ENCODE results near the gene RPH3AL. TPM values are rescaled to one million over a fixed set of nuclear protein-coding genes. Genes with fewer than 3 reads are reported as not detected.
"Not testable (repeated sequence)": the region's sequence is repeated elsewhere in the genome, so short reads cannot be mapped to it uniquely, and the experiment has no call there.

The RPH3AL gene
- total and polyA plus RNA-seq, 7 donors: 3.7 to 18.5 (median 9.7) TPM

GRCh38 chr17:235831-236640, 116.6 kb downstream of the RPH3AL start:
- no peaks in the 10 kb centered on the region for H3K27me3 ChIP-seq (ENCODE audit: insufficient read depth in 3 of 3, low read length in 2 of 3)
- H3K9me3 ChIP-seq: no peaks in the 10 kb centered on the region
- H3K4me3 ChIP-seq: no peak overlapping the region
- intact Hi-C loops (cut with DNase I): no loop called here
- DNase-seq (peak in 1 of 2 donors; percentile 25), ATAC-seq (no peak)
- H3K36me3 ChIP-seq (ENCODE audit: insufficient read depth in 1 of 2, low read depth in 1 of 2): no peaks in the 10 kb centered on the region
- WGBS, 3 donors: 92 to 93% (median 93%) methylated on average over 22 to 26 of the region's 26 CpGs
- H3K4me1 ChIP-seq: no peaks in the 10 kb centered on the region
- no peak overlapping the region for H3K27ac ChIP-seq
- TF ChIP-seq, protein P1, sequence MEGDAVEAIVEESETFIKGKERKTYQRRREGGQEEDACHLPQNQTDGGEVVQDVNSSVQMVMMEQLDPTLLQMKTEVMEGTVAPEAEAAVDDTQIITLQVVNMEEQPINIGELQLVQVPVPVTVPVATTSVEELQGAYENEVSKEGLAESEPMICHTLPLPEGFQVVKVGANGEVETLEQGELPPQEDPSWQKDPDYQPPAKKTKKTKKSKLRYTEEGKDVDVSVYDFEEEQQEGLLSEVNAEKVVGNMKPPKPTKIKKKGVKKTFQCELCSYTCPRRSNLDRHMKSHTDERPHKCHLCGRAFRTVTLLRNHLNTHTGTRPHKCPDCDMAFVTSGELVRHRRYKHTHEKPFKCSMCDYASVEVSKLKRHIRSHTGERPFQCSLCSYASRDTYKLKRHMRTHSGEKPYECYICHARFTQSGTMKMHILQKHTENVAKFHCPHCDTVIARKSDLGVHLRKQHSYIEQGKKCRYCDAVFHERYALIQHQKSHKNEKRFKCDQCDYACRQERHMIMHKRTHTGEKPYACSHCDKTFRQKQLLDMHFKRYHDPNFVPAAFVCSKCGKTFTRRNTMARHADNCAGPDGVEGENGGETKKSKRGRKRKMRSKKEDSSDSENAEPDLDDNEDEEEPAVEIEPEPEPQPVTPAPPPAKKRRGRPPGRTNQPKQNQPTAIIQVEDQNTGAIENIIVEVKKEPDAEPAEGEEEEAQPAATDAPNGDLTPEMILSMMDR (IDR thresholded peaks at IDR 0.05): no peak

DNA sequence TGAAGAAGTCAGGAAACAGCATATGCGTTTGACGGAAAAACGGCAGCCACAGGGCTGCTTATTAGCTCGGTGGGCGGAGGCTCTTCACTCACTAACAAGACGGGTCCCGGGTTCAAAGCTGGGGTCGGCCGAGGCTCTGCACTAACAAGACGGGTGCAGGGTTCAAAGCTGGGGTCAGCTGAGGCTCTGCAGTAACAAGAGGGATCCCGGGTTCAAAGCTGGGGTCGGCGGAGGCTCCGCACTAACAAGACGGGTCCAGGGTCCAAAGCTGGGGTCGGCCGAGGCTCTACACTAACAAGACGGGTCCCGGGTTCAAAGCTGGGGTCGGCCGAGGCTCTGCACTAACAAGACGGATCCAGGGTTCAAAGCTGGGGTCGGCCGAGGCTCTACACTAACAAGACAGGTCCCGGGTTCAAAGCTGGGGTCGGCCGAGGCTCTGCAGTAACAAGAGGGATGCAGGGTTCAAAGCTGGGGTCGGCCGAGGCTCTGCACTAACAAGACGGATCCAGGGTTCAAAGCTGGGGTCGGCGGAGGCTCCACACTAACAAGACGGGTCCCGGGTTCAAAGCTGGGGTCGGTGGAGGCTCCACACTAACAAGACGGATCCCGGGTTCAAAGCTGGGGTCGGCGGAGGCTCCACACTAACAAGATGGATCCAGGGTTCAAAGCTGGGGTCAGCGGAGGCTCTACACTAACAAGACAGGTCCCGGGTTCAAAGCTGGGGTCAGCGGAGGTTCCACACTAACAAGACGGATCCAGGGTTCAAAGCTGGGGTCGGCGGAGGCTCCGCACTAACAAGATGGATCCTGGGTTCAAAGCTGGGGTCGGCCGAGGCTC, 117.4 kb downstream of the RPH3AL start:
- intact Hi-C loops (cut with DNase I); H3K9me3 ChIP-seq; H3K27me3 ChIP-seq (ENCODE audit: insufficient read depth in 3 of 3, low read length in 2 of 3); ATAC-seq; H3K27ac ChIP-seq; H3K36me3 ChIP-seq (ENCODE audit: insufficient read depth in 1 of 2, low read depth in 1 of 2); H3K4me1 ChIP-seq: not testable (repeated sequence)
- DNase-seq: peak in 1 of 2 donors; percentile 27
- 76 to 84% (median 77%) methylated on average over 42 to 48 of the region's 48 CpGs for WGBS, 3 donors
- H3K4me3 ChIP-seq: peak overlapping the region; percentile 30

DNA sequence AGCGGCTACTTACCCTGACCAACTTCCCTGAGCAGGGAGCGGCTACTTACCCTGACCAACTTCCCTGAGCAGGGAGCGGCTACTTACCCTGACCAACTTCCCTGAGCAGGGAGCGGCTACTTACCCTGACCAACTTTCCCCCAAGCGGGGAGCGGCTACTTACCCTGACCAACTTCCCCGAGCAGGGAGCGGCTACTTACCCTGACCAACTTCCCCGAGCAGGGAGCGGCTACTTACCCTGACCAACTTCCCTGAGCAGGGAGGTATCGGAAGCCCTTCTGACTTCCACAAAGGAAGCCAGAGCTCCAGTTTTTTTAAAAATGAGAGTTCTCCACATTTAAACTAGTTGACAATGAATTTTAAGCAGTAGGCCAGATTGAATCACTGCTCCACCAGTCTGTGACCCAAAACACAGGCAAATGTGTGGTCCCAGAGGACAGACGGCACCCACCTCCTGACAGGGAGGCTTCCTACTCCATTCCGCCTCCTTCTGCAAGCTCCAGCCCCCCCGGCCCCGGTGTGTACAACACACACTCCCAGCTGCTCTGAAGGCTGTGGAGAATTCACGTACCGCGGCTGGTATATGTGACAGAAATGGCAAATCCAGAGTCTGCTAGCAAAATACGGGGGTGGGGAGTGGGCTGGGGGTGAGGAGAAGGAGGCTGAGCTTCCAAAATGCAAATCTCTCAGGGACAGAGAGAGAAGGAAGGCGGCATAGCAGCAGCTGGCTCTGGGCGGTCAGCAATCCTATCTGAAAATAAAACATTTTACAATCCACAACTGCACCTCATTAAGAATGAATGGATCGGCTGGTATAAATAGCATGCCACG, 118.2 kb downstream of the RPH3AL start:
- H3K9me3 ChIP-seq; H3K27me3 ChIP-seq (ENCODE audit: insufficient read depth in 3 of 3, low read length in 2 of 3); H3K36me3 ChIP-seq (ENCODE audit: insufficient read depth in 1 of 2, low read depth in 1 of 2); H3K4me1 ChIP-seq; ATAC-seq; intact Hi-C loops (cut with DNase I): not testable (repeated sequence)
- WGBS, 3 donors: 59 to 73% (median 70%) methylated on average over 18 to 21 of the region's 23 CpGs
- peak overlapping the region; percentile 30 for H3K27ac ChIP-seq
- DNase-seq: peak in 1 of 2 donors; percentile 45
- peak overlapping the region; percentile 30 for H3K4me3 ChIP-seq

GRCh38 chr17:233473-233941, 119.1 kb downstream of the RPH3AL start:
- H3K27me3 ChIP-seq (ENCODE audit: insufficient read depth in 3 of 3, low read length in 2 of 3): no peaks in the 10 kb centered on the region
- no peaks in the 10 kb centered on the region for H3K4me1 ChIP-seq
- DNase-seq (peak in 1 of 2 donors; percentile 48), ATAC-seq (no peak)
- H3K9me3 ChIP-seq: no peaks in the 10 kb centered on the region
- H3K36me3 ChIP-seq (ENCODE audit: insufficient read depth in 1 of 2, low read depth in 1 of 2): no peaks in the 10 kb centered on the region
- TF ChIP-seq, protein P1 (IDR thresholded peaks at IDR 0.05): no peak
- H3K27ac ChIP-seq: peak overlapping the region; percentile 55
- intact Hi-C loops (cut with DNase I): no loop called here
- H3K4me3 ChIP-seq: no peak overlapping the region
- WGBS, 3 donors: 66 to 72% (median 71%) methylated on average over 7 to 11 of the region's 11 CpGs

GRCh38 chr17:231966-232807, 120.4 kb downstream of the RPH3AL start:
- Histone ChIP-seq H3K36me3 (ENCODE audit: insufficient read depth in 1 of 2, low read depth in 1 of 2) (no peaks in the 10 kb centered on the region), H3K4me1 (no peaks in the 10 kb centered on the region), H3K27me3 (ENCODE audit: insufficient read depth in 3 of 3, low read length in 2 of 3) (no peaks in the 10 kb centered on the region), H3K27ac (no peak overlapping the region), H3K9me3 (no peaks in the 10 kb centered on the region), H3K4me3 (no peak overlapping the region)
- TF ChIP-seq, protein P1 (IDR thresholded peaks at IDR 0.05): no peak
- WGBS, 3 donors: 67 to 72% (median 68%) methylated on average over 24 of the region's 24 CpGs
- peak in 1 of 2 donors; percentile 42 for DNase-seq
- intact Hi-C loops (cut with DNase I): no loop called here
- no peak for ATAC-seq

Data from psoas muscle (tissue), 8 donors.